NCI-H2171 (cell line): Measurements from ENCODE around the gene BLTP3B.

Experiments
- DNase-seq: peaks from one replicate; lab custom pipeline; 2025; lab: John Stamatoyannopoulos, UW

Gene BLTP3B

GRCh38 chr12:100110276-100110675 is 32.4 kb downstream of the BLTP3B start:
- DNase-seq, result no peak

- DNase-seq, result no peak
Observed at GRCh38 chr12:100106861-100107260, 35.8 kb downstream of the BLTP3B start.

GRCh38 chr12:100105661-100106060 is 37.0 kb downstream of the BLTP3B start:
- DNase-seq, result no peak

- no peak for DNase-seq
Observed at GRCh38 chr12:100101000-100101399, 41.7 kb downstream of the BLTP3B start.
